ENCODE measurements around the gene SMARCD3. TPM values are rescaled to one million over a fixed set of nuclear protein-coding genes. Genes with fewer than 3 reads are reported as not detected.

The SMARCD3 gene
- total RNA-seq, 1 experiment from 2014 or later, result 27.8 TPM

GRCh38 chr7:151255390-151255789 lies 6.9 kb upstream of the SMARCD3 start:
- ATAC-seq (no peak), DNase-seq (ENCODE audit: low read depth, low spot score) (no peak)
- POLR2A ChIA-PET, result interaction anchor here (0.7 kb wide), 1 partner anchor 36 kb away, joined by 4 read pairs; no protein-coding TSS in a partner anchor
- H3K4me3 ChIP-seq (ENCODE audit: low read depth in 2 of 2, low read length in 2 of 2), result no peak overlapping the region
- TF ChIP-seq SIN3A (IDR thresholded peaks at IDR 0.05; ENCODE audit: borderline replicate concordance, insufficient read depth, low read depth, low read length), result no peak
- TF ChIP-seq TCF7L2 (IDR thresholded peaks at IDR 0.05; ENCODE audit: low read depth, low read length), result no peak
- no peak for TF ChIP-seq CTCF (IDR thresholded peaks at IDR 0.05)
- TF ChIP-seq POLR2AphosphoS5 (IDR thresholded peaks at IDR 0.05; ENCODE audit: low read depth, low read length), result no peak
- no peak for TF ChIP-seq REST (IDR thresholded peaks at IDR 0.05; ENCODE audit: insufficient read depth in 1 of 2, low read depth in 2 of 2, low read length in 1 of 2)
- intact Hi-C loops (cut with micrococcal nuclease; ENCODE audit: unreplicated experiment) (no loop called here), in situ Hi-C loops (cut with HindIII; ENCODE audit: low pct_unique_long_range_greater_than_20kb, low sequenced_read_pairs) (no loop called here)
- H3K4me1 ChIP-seq (ENCODE audit: control insufficient read depth, insufficient read depth, low read length), result peaks cover 15% of the 10 kb centered on the region
- H3K36me3 ChIP-seq (ENCODE audit: control insufficient read depth, insufficient read depth, low read length), result no peaks in the 10 kb centered on the region
- CTCF ChIA-PET, result no interaction called here
- no peaks in the 10 kb centered on the region for H3K27me3 ChIP-seq (ENCODE audit: control insufficient read depth, insufficient read depth, low read length)
- H3K27ac ChIP-seq (ENCODE audit: low read length), result no peak overlapping the region
- BruUV-seq (replicated peaks), result no TSS peak
- no peaks in the 10 kb centered on the region for H3K9me3 ChIP-seq (ENCODE audit: control insufficient read depth, insufficient read depth, low read depth, low read length)

GRCh38 chr7:151254851-151255250 lies 6.4 kb upstream of the SMARCD3 start:
- no peak for TF ChIP-seq REST (IDR thresholded peaks at IDR 0.05; ENCODE audit: insufficient read depth in 1 of 2, low read depth in 2 of 2, low read length in 1 of 2)
- no peak for TF ChIP-seq TCF7L2 (IDR thresholded peaks at IDR 0.05; ENCODE audit: low read depth, low read length)
- TF ChIP-seq POLR2AphosphoS5 (IDR thresholded peaks at IDR 0.05; ENCODE audit: low read depth, low read length), result no peak
- TF ChIP-seq CTCF (IDR thresholded peaks at IDR 0.05), result no peak
- no peak for TF ChIP-seq SIN3A (IDR thresholded peaks at IDR 0.05; ENCODE audit: borderline replicate concordance, insufficient read depth, low read depth, low read length)
- Histone ChIP-seq H3K36me3 (ENCODE audit: control insufficient read depth, insufficient read depth, low read length) (no peaks in the 10 kb centered on the region), H3K27ac (ENCODE audit: low read length) (no peak overlapping the region), H3K4me3 (ENCODE audit: low read depth in 2 of 2, low read length in 2 of 2) (no peak overlapping the region), H3K4me1 (ENCODE audit: control insufficient read depth, insufficient read depth, low read length) (peaks cover 20% of the 10 kb centered on the region), H3K27me3 (ENCODE audit: control insufficient read depth, insufficient read depth, low read length) (no peaks in the 10 kb centered on the region), H3K9me3 (ENCODE audit: control insufficient read depth, insufficient read depth, low read depth, low read length) (no peaks in the 10 kb centered on the region)
- ATAC-seq (no peak), DNase-seq (ENCODE audit: low read depth, low spot score) (no peak)
- intact Hi-C loops (cut with micrococcal nuclease; ENCODE audit: unreplicated experiment), result loop anchor here (5.0 kb wide), 1 partner anchor 47 kb away; no protein-coding TSS in a partner anchor
- BruUV-seq (replicated peaks), result no TSS peak
- CTCF ChIA-PET, result no interaction called here
- POLR2A ChIA-PET, result interaction anchor here (0.6 kb wide), 1 partner anchor 27 kb away, joined by 3 read pairs; no protein-coding TSS in a partner anchor
- in situ Hi-C loops (cut with HindIII; ENCODE audit: low pct_unique_long_range_greater_than_20kb, low sequenced_read_pairs), result no loop called here

Data from Panc1 (cell line).